HL-60/S4 treated with retinoic acid at 250 ng/mL for 4 days and 3 days (cell line): ENCODE measurements around the gene ACOT7.

Experiments
- in situ Hi-C: fragments of 300-500 bp; cut with MboI; formaldehyde crosslinking; loops from 2 replicates; pipeline ENCODE4 v1.7.0; 2022; ENCODE audit warnings: low sequenced_read_pairs

ACOT7 gene

DNA sequence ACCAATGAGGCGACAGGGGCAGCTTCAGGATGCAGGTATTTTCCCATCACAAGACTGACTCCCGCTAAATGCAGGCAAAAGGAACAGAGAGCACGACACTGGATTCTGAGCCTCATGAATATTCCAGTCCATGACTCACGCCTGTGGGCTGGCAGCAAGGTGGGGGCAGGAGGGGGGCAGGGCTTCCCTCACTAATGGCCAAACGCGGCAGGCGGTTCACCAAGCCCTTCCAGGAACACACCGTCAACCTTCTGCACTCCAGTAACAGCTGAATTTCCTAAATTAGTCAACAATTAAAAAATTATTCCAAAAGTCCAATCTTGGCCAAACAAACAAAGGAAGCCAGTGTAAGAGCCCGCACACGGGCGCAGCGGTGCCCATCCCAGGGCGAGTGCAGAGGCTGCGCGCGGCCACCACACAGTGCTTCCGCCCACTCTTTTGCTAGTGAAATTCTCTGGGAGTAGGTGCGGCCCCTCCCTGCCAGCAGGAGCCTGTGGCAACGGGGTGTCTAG, 120.1 kb downstream of the ACOT7 start:
- in situ Hi-C loops = no loop called here

- in situ Hi-C loops = no loop called here
Observed at GRCh38 chr1:6272868-6273267, 120.7 kb downstream of the ACOT7 start.

GRCh38 chr1:6272452-6272851, 121.1 kb downstream of the ACOT7 start:
- in situ Hi-C loops = no loop called here

DNA sequence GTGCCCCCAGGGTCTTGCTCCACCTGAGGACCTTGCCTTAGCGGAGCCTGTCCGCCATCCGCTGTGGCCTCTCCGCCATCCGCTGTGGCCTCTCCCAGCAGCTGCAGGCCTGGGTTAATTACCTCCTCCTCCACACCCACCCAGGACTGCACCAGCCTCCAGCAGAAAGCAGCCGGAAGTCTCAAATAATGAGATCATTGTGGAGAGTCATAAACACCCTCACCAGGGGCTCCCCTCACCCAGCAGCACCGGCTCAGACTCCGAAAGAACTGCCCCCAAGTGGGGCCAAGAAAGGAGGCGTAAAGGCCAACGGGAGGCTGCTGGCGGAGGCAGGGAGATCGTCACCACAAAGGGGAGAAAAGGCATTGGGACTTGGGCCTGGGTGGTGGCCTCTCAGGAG, 122.0 kb downstream of the ACOT7 start:
- in situ Hi-C loops = no loop called here

DNA sequence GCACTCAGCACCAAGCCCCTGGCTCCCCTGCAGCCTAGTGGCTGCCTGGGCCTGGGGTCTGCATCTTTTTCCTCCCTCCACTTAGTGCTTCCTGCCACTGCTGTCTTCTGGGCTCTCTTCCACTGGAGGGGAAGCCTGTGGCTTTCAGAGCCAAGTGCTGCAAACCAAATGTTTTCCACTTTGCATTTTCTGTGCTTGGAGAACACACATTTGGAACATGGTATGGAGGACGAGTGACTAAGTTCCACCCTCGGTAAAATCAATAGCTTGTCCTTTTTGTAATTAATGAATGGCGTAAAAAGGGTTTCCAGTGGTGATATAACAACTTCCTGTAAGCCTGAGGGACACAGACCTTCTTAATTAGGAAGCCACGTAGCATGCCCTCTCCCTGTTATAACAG, 122.6 kb downstream of the ACOT7 start:
- in situ Hi-C loops = no loop called here

GRCh38 chr1:6270401-6270800, 123.2 kb downstream of the ACOT7 start:
- in situ Hi-C loops = no loop called here

DNA sequence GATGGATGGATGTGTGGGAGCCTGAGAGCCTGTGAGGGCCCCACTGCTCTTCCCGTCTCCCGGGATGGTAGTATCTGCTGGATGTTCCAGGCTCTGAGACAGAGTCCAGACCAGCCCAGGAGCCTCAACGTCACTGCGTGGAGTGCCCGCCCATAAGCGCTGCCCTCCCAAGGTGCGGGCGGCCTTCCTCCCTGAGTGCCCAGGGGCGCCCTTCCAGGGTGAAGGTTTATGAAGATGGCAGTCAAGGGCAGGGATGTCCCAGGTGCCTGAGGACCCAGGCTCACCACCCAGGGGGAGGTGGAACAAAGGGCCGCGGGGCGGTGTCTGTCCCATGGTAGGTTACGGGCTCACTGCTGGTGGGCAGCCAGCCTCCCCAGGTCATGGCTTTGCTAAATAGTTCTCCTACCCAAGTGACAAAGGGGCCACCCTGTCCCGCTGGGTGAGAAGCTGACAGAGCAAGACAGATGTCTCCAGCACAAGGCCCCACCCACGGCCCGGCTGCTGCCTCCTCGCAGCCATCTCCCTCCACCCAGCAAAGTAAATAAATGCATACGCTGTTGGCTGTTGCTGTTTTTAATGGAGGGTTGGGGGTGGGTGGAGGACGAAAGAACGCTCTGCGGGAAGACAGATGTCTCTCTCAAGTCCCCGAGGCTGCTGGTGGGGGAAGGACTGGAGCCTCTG, 123.7 kb downstream of the ACOT7 start:
- in situ Hi-C loops = no loop called here

- in situ Hi-C loops = no loop called here
Observed at GRCh38 chr1:6269296-6269695, 124.3 kb downstream of the ACOT7 start.

- in situ Hi-C loops = no loop called here
Observed at GRCh38 chr1:6268415-6268814, 125.2 kb downstream of the ACOT7 start.

DNA sequence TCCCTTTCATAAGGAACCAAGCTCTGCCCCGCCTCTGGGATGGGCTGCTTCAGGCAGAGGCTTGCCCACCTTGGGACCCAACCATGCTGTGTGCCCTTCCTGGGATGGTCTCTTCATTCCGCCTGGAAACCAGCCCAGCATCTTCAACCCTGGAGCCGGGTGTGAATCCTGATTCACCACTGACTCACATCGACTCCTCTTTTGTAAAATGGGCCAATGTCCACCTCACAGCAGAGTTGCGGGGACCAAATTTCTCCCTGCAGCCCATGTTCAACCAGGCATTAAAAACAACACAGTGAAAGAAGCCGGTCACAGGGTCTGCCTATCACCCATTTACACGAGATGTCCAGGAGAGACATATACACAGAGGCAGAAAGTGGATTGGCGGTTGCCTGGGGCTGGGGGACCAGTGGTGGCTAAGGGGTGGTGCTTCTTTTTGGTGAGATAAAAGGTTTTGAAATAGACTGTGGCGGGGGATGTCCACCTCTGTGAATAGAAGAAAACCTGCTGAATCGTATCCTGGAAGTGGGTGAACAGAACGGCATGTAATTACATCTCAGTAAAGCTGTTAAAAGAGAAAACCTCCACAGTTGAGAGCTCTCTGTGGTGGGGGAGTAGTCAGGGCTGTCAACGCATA, 125.8 kb downstream of the ACOT7 start:
- in situ Hi-C loops = no loop called here

GRCh38 chr1:6266641-6267040, 126.9 kb downstream of the ACOT7 start:
- in situ Hi-C loops = no loop called here

GRCh38 chr1:6265151-6265550, 128.4 kb downstream of the ACOT7 start:
- in situ Hi-C loops = no loop called here

GRCh38 chr1:6263716-6264115, 129.9 kb downstream of the ACOT7 start:
- in situ Hi-C loops = no loop called here

GRCh38 chr1:6262555-6263420, 130.8 kb downstream of the ACOT7 start:
- in situ Hi-C loops = no loop called here

DNA sequence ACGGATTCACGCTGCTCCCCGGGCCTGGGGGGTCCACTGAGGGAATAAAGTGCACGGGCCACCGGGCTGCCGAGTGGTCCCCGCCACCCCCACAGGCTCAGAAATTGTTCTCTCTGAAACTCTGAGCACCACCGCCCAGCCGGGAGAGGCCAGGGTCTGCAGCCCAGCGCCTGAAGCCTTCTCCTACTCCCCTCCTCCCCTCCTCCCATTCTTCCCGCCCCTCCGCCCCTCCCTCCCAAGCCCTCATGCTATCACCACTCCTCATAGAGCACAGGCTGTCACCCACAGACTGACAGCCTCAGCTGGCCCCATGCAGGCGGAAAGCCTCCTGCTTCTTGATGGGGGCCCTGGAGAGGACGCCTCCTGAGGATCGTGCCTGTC, 132.0 kb downstream of the ACOT7 start:
- in situ Hi-C loops = no loop called here

DNA sequence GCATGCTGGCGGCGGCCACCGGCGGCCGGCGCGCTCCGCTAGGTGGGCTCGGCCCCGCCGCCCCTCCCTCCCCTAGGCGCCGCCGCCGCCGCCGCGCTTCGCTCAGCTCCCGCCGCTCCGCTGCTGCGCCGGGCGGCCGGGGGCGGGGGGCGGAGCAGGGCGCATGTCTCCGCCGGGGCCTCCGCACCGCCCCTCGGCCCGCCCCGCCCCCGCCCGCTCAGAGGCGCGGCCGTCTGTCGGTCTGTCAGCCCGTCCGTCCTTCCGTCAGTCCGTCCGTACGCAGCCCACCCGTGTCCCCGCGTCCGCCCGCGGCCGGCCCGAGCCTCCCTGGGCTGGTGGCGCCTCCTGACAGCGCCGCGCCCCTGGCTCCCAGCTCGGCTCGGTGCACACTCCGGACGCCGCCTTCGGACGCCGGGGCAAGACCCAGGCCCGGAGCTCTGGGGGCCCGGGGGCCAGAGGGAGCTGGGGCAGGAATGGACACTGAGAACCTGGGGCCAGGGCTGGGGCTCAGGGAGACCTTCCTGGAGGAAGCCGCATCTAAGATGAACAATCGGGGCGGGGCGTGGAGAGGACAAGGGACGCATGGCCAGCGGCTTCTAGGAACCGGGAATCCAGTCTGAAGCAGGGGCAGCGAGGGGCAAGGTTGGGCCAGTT, 132.5 kb downstream of the ACOT7 start, which contains the start of gene GPR153:
TSS of gene GPR153 (minus strand) at position 138 of the 654 bp plus-strand sequence. CDS start 6,193 bp downstream, outside the sequence.
- in situ Hi-C loops = no loop called here

DNA sequence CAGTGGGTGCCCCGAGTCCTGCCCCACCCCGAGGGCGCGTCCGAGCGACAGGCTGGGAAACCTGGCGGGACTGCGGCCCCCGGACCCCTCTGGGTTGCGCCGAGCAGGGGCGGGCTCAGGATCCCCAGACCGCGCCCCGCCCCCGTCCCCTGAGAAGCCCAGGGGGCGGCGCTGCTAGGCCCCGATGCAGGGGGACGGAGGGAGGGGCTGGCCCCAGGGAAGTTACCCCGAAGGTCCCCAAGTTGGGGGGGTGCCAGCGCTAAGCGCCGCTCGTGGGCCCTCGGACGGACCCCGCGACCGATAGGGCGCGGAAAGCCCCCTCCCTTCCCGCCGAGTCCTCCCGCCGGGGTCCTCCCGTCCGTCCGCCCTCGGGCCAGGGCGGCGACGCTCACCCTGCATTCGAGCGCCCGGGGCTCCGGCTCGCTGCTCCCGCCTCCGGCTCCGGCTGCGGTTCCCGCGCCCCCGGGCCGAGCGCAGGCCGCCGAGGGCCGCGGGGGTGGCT, 133.1 kb downstream of the ACOT7 start:
- in situ Hi-C loops = no loop called here

DNA sequence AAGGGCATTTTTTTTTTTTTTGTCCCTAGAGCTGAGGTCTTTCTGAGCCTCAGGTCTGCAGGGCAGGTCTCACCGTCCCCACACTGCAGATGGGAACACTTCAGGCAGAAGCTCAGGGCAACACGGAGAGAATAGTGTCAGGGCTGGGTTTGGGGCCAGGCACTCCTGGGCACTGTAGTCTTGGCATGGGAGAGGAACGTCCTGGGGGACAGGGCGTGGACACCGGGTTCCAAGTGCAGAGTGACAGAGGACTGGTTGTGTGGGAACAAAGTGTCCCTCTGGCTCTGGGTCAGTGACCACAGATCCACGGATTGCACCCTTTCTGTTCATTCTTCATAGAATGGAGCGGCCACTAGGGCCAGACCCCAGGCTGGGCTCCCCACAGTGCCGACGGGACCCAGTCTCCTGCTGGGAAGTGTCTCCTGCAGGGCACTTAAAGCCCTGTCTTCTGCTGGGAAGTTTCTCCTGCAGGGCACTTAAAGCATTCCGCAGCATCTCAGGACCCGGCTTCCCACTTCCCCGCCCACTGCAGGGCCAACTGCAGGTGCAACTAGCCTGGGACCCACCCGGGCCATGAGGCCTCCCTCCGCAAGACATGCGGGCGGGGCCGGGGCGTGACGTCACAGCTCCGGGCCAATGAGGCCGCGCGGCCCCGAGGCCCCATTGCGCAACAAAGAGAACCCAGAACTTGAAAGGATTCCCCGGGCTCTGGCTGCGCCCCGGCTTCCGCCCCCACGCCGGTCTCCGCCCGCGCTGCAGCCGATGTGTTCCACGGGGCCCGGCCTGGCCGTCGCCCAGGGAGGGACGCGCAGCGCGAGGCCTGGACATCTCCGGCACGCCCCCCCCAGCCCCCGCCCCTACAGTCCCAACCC, 133.8 kb downstream of the ACOT7 start:
- in situ Hi-C loops = loop anchor here (10.0 kb wide), 1 partner anchor 85 kb away; no protein-coding TSS in a partner anchor

DNA sequence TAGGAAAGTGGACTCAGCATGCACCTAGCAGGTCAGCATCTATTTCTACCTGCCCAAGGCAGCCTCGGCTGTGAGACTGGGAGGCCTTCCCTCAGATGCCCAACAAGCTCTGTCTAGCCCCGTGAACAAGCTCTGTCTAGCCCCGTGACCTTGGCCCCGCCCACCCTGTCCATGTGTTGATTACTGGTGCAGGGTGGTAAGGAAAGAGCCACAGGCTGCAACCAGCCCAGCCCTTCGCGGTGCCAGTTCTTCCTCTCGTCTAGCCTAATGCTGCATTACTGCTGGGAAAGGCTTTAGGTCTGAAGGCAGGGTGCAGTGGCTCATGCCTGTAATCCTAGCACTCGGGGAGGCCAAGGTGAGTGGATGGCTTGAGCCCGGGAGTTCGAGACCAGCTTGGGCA, 134.9 kb downstream of the ACOT7 start:
- in situ Hi-C loops = loop anchor here (10.0 kb wide), 1 partner anchor 86 kb away; no protein-coding TSS in a partner anchor
